ENCODE measurements around the gene EYA2. TPM values are rescaled to one million over a fixed set of nuclear protein-coding genes. Genes with fewer than 3 reads are reported as not detected.

Gene EYA2
- total RNA-seq, 1 experiment from 2014 or later, result 0.74 TPM

GRCh38 chr20:47003223-47003622, 108.6 kb downstream of the EYA2 start:
- Mint-ChIP-seq H3K4me3 (no peak overlapping the region), H3K27me3 (ENCODE audit: low read depth) (peaks cover 8% of the 10 kb centered on the region), H3K36me3 (ENCODE audit: insufficient read depth in 1 of 3, low read depth in 3 of 3) (peaks cover 0 to 8% (median 2%) of the 10 kb centered on the region in 3 experiments; a peak in 3 of 7 replicates), H3K4me1 (peaks cover 10 to 18% of the 10 kb centered on the region in 2 experiments), H3K9me3 (peaks cover 0 to 7% of the 10 kb centered on the region in 2 experiments; a peak in 3 of 5 replicates), H3K27ac (no peak overlapping the region)
- Histone ChIP-seq H3K9me3 (ENCODE audit: control insufficient read depth, low read depth, low read length) (no peaks in the 10 kb centered on the region), H3K23ac (ENCODE audit: insufficient read length, low read depth, low read length) (no peak overlapping the region), H4K91ac (ENCODE audit: insufficient read length, low read depth, low read length) (no peak overlapping the region), H3K9ac (ENCODE audit: extremely low read depth, insufficient read length, low read length) (no peak overlapping the region), H3K27me3 (ENCODE audit: insufficient read depth, low read length) (no peaks in the 10 kb centered on the region), H2BK20ac (ENCODE audit: low read depth, low read length, poor library complexity, severe bottlenecking) (no peak overlapping the region), H4K20me1 (ENCODE audit: control insufficient read depth, insufficient read depth, insufficient read length) (no peaks in the 10 kb centered on the region), H2AK5ac (ENCODE audit: insufficient read length, low read length) (no peak overlapping the region), H4K5ac (ENCODE audit: insufficient read length, low read depth, low read length) (no peak overlapping the region), H3T11ph (ENCODE audit: low read length) (no peak overlapping the region), H3K4me1 (ENCODE audit: insufficient read depth, low read length) (peaks cover 3% of the 10 kb centered on the region; the same call in 1 of the 2 replicates), H2BK12ac (ENCODE audit: insufficient read length, low read depth, low read length) (no peak overlapping the region), H4K8ac (replicated peaks; ENCODE audit: insufficient read length, low read depth, low read length) (no peak overlapping the region), H3K18ac (ENCODE audit: insufficient read length, low read depth, low read length) (no peak overlapping the region), H2BK120ac (ENCODE audit: low read depth, low read length, poor library complexity, severe bottlenecking) (no peak overlapping the region), H3K56ac (ENCODE audit: insufficient read length, low read depth, low read length) (no peak overlapping the region), H3K79me1 (ENCODE audit: insufficient read depth, low read depth, low read length, poor library complexity, severe bottlenecking) (no peaks in the 10 kb centered on the region), H3K14ac (ENCODE audit: insufficient read depth, low read length) (no peak overlapping the region), H3K27ac (ENCODE audit: insufficient read length, low read depth, low read length) (no peak overlapping the region), H3K4me2 (ENCODE audit: insufficient read depth, insufficient read length, low read length) (no peak overlapping the region), H2BK5ac (ENCODE audit: insufficient read length, low read length) (no peak overlapping the region), H2BK15ac (ENCODE audit: low read depth, low read length) (no peak overlapping the region), H3K4ac (ENCODE audit: low read depth, low read length) (no peak overlapping the region), H3K79me2 (ENCODE audit: insufficient read depth, low read length) (no peaks in the 10 kb centered on the region), H2AFZ (ENCODE audit: low read length) (no peak overlapping the region), H3K23me2 (ENCODE audit: insufficient read length, low read depth, low read length, poor library complexity, severe bottlenecking) (no peaks in the 10 kb centered on the region)
- no peak for TF ChIP-seq CTCF (conservative IDR thresholded peaks at IDR 0.05)
- DNase-seq, result no peak
- WGBS (ENCODE audit: extremely low coverage, insufficient read length, low lambda C conversion rate), result no CpG with 5 or more reads among the region's 6 CpGs
